MM.1S (cell line): Measurements from ENCODE around the gene N4BP2L2.

Source experiments
- DNase-seq: peaks from one replicate; pipeline ENCODE4 v3.0.0-alpha.2; 2015
- H2AFZ ChIP-seq: fragments of 300-600 bp; sonication (generic); 2 replicates; pipeline ENCODE4 v1.6.0; 2016; ENCODE audit warnings: antibody characterized with exemption, low read length
- H3F3A ChIP-seq: fragments of 300-600 bp; sonication (generic); 2 replicates; pipeline ENCODE4 v1.6.1; 2016; ENCODE audit warnings: mild to moderate bottlenecking, antibody characterized with exemption, low read length, moderate library complexity, mixed read lengths; ENCODE audit not compliant: insufficient read depth
- H3K27ac ChIP-seq: fragments of 300-600 bp; sonication (generic); 2 replicates; pipeline ENCODE4 v1.5.1; 2016; ENCODE audit warnings: mild to moderate bottlenecking, low read length
- H3K27me3 ChIP-seq: fragments of 300-600 bp; sonication (generic); replicated peaks from 2 replicates; pipeline ENCODE4 v1.6.0; 2016; ENCODE audit warnings: low read length; ENCODE audit not compliant: insufficient read depth
- H3K36me3 ChIP-seq: fragments of 300-600 bp; sonication (generic); replicated peaks from 2 replicates; pipeline ENCODE4 v1.6.1; 2016; ENCODE audit warnings: mild to moderate bottlenecking, low read length, mixed read lengths; ENCODE audit not compliant: insufficient read depth
- H3K4me1 ChIP-seq: fragments of 300-600 bp; sonication (generic); 2 replicates; pipeline ENCODE4 v1.6.1; 2016; ENCODE audit warnings: low read length, mixed read lengths
- H3K4me2 ChIP-seq: fragments of 300-600 bp; sonication (generic); 2 replicates; pipeline ENCODE4 v1.6.0; 2016; ENCODE audit warnings: low read depth, low read length
- H3K4me3 ChIP-seq: fragments of 300-600 bp; sonication (generic); 2 replicates; pipeline ENCODE4 v1.5.1; 2016; ENCODE audit warnings: low read length, mixed read lengths
- H3K79me2 ChIP-seq: fragments of 300-600 bp; sonication (generic); 2 replicates; pipeline ENCODE4 v1.6.1; 2016; ENCODE audit warnings: mixed run types, low read length, mixed read lengths
- H3K9ac ChIP-seq: fragments of 300-600 bp; sonication (generic); 2 replicates; pipeline ENCODE4 v1.6.1; 2016; ENCODE audit warnings: low read length, mixed read lengths
- H3K9me2 ChIP-seq: fragments of 300-600 bp; sonication (generic); replicated peaks from 2 replicates; pipeline ENCODE4 v1.6.1; 2016; ENCODE audit warnings: mild to moderate bottlenecking, low read length, mixed read lengths; ENCODE audit not compliant: insufficient read depth
- H3K9me3 ChIP-seq: fragments of 300-600 bp; sonication (generic); replicated peaks from 2 replicates; pipeline ENCODE4 v1.6.1; 2016; ENCODE audit warnings: mild to moderate bottlenecking, low read length, mixed read lengths; ENCODE audit not compliant: insufficient read depth
- H4K20me1 ChIP-seq: fragments of 300-600 bp; sonication (generic); 2 replicates; pipeline ENCODE4 v1.6.1; 2016; ENCODE audit warnings: mild to moderate bottlenecking, low read length, moderate library complexity, mixed read lengths; ENCODE audit not compliant: insufficient read depth
- CTCF ChIP-seq: fragments of 300-600 bp; sonication (generic); IDR thresholded peaks from 2 replicates; pipeline ENCODE4 v1.5.1; 2016; ENCODE audit warnings: antibody characterized with exemption, low read length, mixed read lengths
- EZH2 ChIP-seq: fragments of 300-600 bp; sonication (generic); optimal IDR thresholded peaks from 2 replicates; pipeline ENCODE3; 2017; ENCODE audit warnings: low read depth, mild to moderate bottlenecking, antibody characterized with exemption, low read length, mixed read lengths
- EZH2phosphoT487 ChIP-seq: fragments of 300-600 bp; sonication (generic); IDR thresholded peaks from 2 replicates; pipeline ENCODE4 v1.6.1; 2018; ENCODE audit warnings: antibody characterized with exemption, low read length

The N4BP2L2 gene

GRCh38 chr13:32447894-32448623, 90.5 kb downstream of the N4BP2L2 start:
- H2AFZ ChIP-seq = no peak overlapping the region
- H3F3A ChIP-seq = no peaks in the 10 kb centered on the region
- no peak overlapping the region for H3K27ac ChIP-seq
- peaks cover 6% of the 10 kb centered on the region; the same call in 1 of the 2 replicates for H3K4me1 ChIP-seq
- TF ChIP-seq CTCF (no peak), EZH2 (no peak), EZH2phosphoT487 (no peak)
- no peaks in the 10 kb centered on the region for H3K27me3 ChIP-seq
- no peaks in the 10 kb centered on the region for H3K79me2 ChIP-seq
- no peak overlapping the region for H3K9ac ChIP-seq
- H3K9me3 ChIP-seq = no peaks in the 10 kb centered on the region
- H3K36me3 ChIP-seq = no peaks in the 10 kb centered on the region
- DNase-seq = no peak
- no peak overlapping the region for H3K4me3 ChIP-seq
- no peaks in the 10 kb centered on the region for H3K9me2 ChIP-seq
- H4K20me1 ChIP-seq = no peaks in the 10 kb centered on the region
- H3K4me2 ChIP-seq = no peak overlapping the region

GRCh38 chr13:32446773-32447465, 91.7 kb downstream of the N4BP2L2 start:
- Histone ChIP-seq H3K79me2 (no peaks in the 10 kb centered on the region), H3K27ac (no peak overlapping the region), H3K27me3 (no peaks in the 10 kb centered on the region), H3F3A (no peaks in the 10 kb centered on the region), H3K4me2 (no peak overlapping the region), H3K9me3 (no peaks in the 10 kb centered on the region), H4K20me1 (no peaks in the 10 kb centered on the region), H3K4me1 (peaks cover 11% of the 10 kb centered on the region; the same call in 1 of the 2 replicates), H3K36me3 (no peaks in the 10 kb centered on the region), H3K9me2 (no peaks in the 10 kb centered on the region), H3K4me3 (no peak overlapping the region), H3K9ac (no peak overlapping the region), H2AFZ (no peak overlapping the region)
- DNase-seq = no peak
- TF ChIP-seq EZH2 = no peak
- TF ChIP-seq CTCF = no peak
- no peak for TF ChIP-seq EZH2phosphoT487

GRCh38 chr13:32446220-32446619, 92.4 kb downstream of the N4BP2L2 start:
- no peaks in the 10 kb centered on the region for H4K20me1 ChIP-seq
- H2AFZ ChIP-seq = no peak overlapping the region
- no peaks in the 10 kb centered on the region for H3K36me3 ChIP-seq
- H3K79me2 ChIP-seq = no peaks in the 10 kb centered on the region
- no peak overlapping the region for H3K4me3 ChIP-seq
- no peak overlapping the region for H3K27ac ChIP-seq
- H3F3A ChIP-seq = no peaks in the 10 kb centered on the region
- peaks cover 11% of the 10 kb centered on the region; the same call in 1 of the 2 replicates for H3K4me1 ChIP-seq
- H3K9me2 ChIP-seq = no peaks in the 10 kb centered on the region
- no peaks in the 10 kb centered on the region for H3K9me3 ChIP-seq
- TF ChIP-seq EZH2 = no peak
- TF ChIP-seq EZH2phosphoT487 = no peak
- TF ChIP-seq CTCF = no peak
- no peak overlapping the region for H3K9ac ChIP-seq
- DNase-seq = no peak
- no peaks in the 10 kb centered on the region for H3K27me3 ChIP-seq
- H3K4me2 ChIP-seq = no peak overlapping the region
